HG03565 (cell line): ENCODE data around the gene L3MBTL1.

ENCODE experiments used
- ATAC-seq: cut with Tn5 transposase; IDR thresholded peaks from one replicate; pipeline ENCODE4 v1.9.1; 2021; ENCODE audit warnings: mild to moderate bottlenecking, moderate library complexity; ENCODE audit not compliant: unreplicated experiment

Gene L3MBTL1

GRCh38 chr20:43534791-43535350, 27.4 kb downstream of the L3MBTL1 start:
- no peak for ATAC-seq

GRCh38 chr20:43535370-43536004, 28.0 kb downstream of the L3MBTL1 start:
- no peak for ATAC-seq

GRCh38 chr20:43536041-43536816, 28.7 kb downstream of the L3MBTL1 start:
- no peak for ATAC-seq

GRCh38 chr20:43536817-43537440, 29.4 kb downstream of the L3MBTL1 start:
- ATAC-seq: no peak

- no peak for ATAC-seq
Measured at GRCh38 chr20:43537921-43538877, 30.7 kb downstream of the L3MBTL1 start.

GRCh38 chr20:43538878-43539700, 31.6 kb downstream of the L3MBTL1 start:
- no peak for ATAC-seq

- no peak for ATAC-seq
Measured at GRCh38 chr20:43539975-43540672, 32.6 kb downstream of the L3MBTL1 start.

- no peak for ATAC-seq
Measured at GRCh38 chr20:43540673-43541060, 33.2 kb downstream of the L3MBTL1 start.

GRCh38 chr20:43541214-43541613, 33.7 kb downstream of the L3MBTL1 start:
- no peak for ATAC-seq

GRCh38 chr20:43542161-43542560, 34.7 kb downstream of the L3MBTL1 start:
- no peak for ATAC-seq

- no peak for ATAC-seq
Measured at GRCh38 chr20:43542674-43543073, 35.2 kb downstream of the L3MBTL1 start.

- ATAC-seq: no peak
Measured at GRCh38 chr20:43543138-43543537, 35.6 kb downstream of the L3MBTL1 start.

GRCh38 chr20:43544501-43544900, 37.0 kb downstream of the L3MBTL1 start:
- ATAC-seq: no peak

- no peak for ATAC-seq
Measured at GRCh38 chr20:43545837-43546578, 38.5 kb downstream of the L3MBTL1 start.

- no peak for ATAC-seq
Measured at GRCh38 chr20:43548273-43548880, 40.9 kb downstream of the L3MBTL1 start.

GRCh38 chr20:43549416-43550065, 42.0 kb downstream of the L3MBTL1 start:
- no peak for ATAC-seq

GRCh38 chr20:43550456-43550855, 43.0 kb downstream of the L3MBTL1 start:
- no peak for ATAC-seq

GRCh38 chr20:43554369-43554768, 46.9 kb downstream of the L3MBTL1 start:
- no peak for ATAC-seq
